ENCODE results near the gene CEMIP.

Gene CEMIP

GRCh38 chr15:80830677-80831076 lies 51.5 kb downstream of the CEMIP start:
- DNase-seq = no peak

- no peak for DNase-seq
These were observed 52.0 kb downstream of the CEMIP start for GRCh38 chr15:80831192-80831591.

GRCh38 chr15:80831606-80832224 lies 52.5 kb downstream of the CEMIP start:
- DNase-seq = no peak

GRCh38 chr15:80832686-80833085 lies 53.5 kb downstream of the CEMIP start:
- no peak for DNase-seq

- DNase-seq = no peak
These were observed 55.2 kb downstream of the CEMIP start for GRCh38 chr15:80834402-80834801.

GRCh38 chr15:80834906-80835305 lies 55.7 kb downstream of the CEMIP start:
- DNase-seq = no peak

- no peak for DNase-seq
These were observed 56.2 kb downstream of the CEMIP start for GRCh38 chr15:80835336-80835735.

GRCh38 chr15:80836223-80836622 lies 57.1 kb downstream of the CEMIP start:
- no peak for DNase-seq

- no peak for DNase-seq
These were observed 57.8 kb downstream of the CEMIP start for GRCh38 chr15:80837006-80837405.

- no peak for DNase-seq
These were observed 58.8 kb downstream of the CEMIP start for GRCh38 chr15:80838012-80838411.

- DNase-seq = no peak
These were observed 59.5 kb downstream of the CEMIP start for GRCh38 chr15:80838666-80839065.

- no peak for DNase-seq
These were observed 60.6 kb downstream of the CEMIP start for GRCh38 chr15:80839764-80840130.

- DNase-seq = no peak
These were observed 61.3 kb downstream of the CEMIP start for GRCh38 chr15:80840182-80841130.

- no peak for DNase-seq
These were observed 62.4 kb downstream of the CEMIP start for GRCh38 chr15:80841541-80841940.

- DNase-seq = no peak
These were observed 65.0 kb downstream of the CEMIP start for GRCh38 chr15:80844011-80844732.

GRCh38 chr15:80846031-80846815 lies 67.1 kb downstream of the CEMIP start:
- DNase-seq = no peak

- DNase-seq = no peak
These were observed 70.1 kb downstream of the CEMIP start for GRCh38 chr15:80849308-80849707.

- no peak for DNase-seq
These were observed 71.8 kb downstream of the CEMIP start for GRCh38 chr15:80850941-80851451.

- no peak for DNase-seq
These were observed 73.5 kb downstream of the CEMIP start for GRCh38 chr15:80852676-80853075.

GRCh38 chr15:80854104-80854503 lies 74.9 kb downstream of the CEMIP start:
- DNase-seq = no peak

- DNase-seq = no peak
These were observed 76.0 kb downstream of the CEMIP start for GRCh38 chr15:80855206-80855605.

- DNase-seq = no peak
These were observed 77.2 kb downstream of the CEMIP start for GRCh38 chr15:80856400-80856799.

Measured in NCI-H2081 treated with DMSO at 0.1 percent for 48 hours (cell line).